ENCODE results near the gene VAX1. TPM values are rescaled to one million over a fixed set of nuclear protein-coding genes. Genes with fewer than 3 reads are reported as not detected.
"Not testable (repeated sequence)": the region's sequence is repeated elsewhere in the genome, so short reads cannot be mapped to it uniquely, and the experiment has no call there.

The VAX1 gene
- total RNA-seq, 1 donor from 2014 or later: 4.0 TPM

DNA sequence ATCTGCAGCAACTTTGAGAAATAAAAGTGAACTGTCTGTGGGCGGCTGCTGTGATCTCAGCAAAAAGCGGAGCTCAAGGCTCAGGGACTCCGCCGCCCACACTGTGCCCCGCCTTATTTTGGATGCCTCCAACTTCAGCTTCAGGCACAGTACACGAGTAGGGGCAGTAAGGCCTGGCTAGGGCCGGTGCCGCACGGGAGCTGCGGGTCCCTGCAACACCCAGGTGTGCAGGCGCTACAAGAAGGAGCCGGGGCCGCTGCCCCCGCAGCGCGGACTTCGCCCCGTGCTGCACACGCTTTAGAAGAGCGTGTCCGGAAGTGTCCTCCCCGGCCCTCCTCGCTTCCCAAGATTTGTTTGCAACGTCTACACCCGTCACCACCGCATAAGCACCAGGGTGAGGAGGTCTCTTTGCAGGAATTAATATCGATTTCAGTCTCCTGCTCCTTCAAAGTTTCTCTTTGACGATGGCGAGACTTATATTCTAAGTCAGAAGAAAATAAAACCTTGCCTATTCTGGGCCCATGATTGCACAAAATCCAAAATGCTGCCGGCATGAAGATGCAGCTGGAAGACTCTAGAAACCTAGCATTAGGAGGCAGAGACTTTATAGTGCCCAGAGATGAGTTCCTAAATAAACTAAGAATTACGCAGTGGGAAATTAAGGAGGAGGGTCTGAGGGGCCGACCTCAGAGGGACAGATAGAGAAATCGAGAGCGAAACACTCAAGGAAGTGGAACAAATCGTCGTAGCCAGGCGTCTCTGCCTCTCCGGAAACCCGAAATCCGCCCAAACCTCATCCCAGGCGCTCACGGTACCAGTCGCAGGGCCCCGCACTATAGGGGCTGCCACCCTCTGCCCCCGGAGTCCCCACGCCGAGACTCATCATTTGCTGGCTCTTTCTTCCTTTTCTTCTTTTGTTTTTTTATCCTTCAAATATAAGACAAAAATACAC is 6.4 kb downstream of the VAX1 start:
- H3K27me3 Mint-ChIP-seq (ENCODE audit: unreplicated experiment): peaks cover 35% of the 10 kb centered on the region
- H3K9me3 Mint-ChIP-seq (ENCODE audit: unreplicated experiment): no peaks in the 10 kb centered on the region
- H3K4me1 Mint-ChIP-seq (ENCODE audit: unreplicated experiment): peaks cover 32% of the 10 kb centered on the region
- no peak overlapping the region for H3K4me3 Mint-ChIP-seq (ENCODE audit: unreplicated experiment)
- DNase-seq (ENCODE audit: extremely low spot score, unreplicated experiment): peak; percentile 76
- TF ChIP-seq, protein P1, sequence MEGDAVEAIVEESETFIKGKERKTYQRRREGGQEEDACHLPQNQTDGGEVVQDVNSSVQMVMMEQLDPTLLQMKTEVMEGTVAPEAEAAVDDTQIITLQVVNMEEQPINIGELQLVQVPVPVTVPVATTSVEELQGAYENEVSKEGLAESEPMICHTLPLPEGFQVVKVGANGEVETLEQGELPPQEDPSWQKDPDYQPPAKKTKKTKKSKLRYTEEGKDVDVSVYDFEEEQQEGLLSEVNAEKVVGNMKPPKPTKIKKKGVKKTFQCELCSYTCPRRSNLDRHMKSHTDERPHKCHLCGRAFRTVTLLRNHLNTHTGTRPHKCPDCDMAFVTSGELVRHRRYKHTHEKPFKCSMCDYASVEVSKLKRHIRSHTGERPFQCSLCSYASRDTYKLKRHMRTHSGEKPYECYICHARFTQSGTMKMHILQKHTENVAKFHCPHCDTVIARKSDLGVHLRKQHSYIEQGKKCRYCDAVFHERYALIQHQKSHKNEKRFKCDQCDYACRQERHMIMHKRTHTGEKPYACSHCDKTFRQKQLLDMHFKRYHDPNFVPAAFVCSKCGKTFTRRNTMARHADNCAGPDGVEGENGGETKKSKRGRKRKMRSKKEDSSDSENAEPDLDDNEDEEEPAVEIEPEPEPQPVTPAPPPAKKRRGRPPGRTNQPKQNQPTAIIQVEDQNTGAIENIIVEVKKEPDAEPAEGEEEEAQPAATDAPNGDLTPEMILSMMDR (IDR thresholded peaks at IDR 0.05): no peak
- no peak overlapping the region for H3K27ac Mint-ChIP-seq (ENCODE audit: unreplicated experiment)
- peaks cover 6% of the 10 kb centered on the region for H3K36me3 Mint-ChIP-seq (ENCODE audit: unreplicated experiment)

DNA sequence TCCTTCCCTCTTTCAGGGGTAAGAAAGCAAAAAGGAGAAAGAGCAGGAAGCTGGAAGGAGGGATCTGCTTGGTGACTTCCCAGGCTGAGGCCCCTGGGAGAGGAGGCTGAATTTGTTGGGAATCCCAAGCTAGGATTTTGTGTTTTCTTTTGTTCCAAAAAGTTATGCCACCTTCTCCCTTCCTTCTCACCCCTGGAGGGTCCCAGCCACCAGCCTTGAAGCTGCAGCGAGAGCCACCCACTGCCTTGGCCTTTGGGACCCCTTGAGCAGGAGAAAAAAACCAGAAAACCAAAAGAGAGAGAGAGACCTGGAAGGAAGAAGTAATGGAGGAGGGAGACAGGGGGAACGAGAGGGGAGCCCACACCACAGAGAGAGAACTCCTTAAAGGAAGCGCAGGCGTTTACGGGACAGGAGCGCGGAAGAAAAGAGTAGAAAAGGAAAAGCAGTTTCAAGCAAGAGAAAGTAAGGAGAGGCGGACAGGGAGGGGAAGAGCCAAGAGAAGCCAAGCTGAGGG is 7.2 kb downstream of the VAX1 start:
- no peak overlapping the region for H3K4me3 Mint-ChIP-seq (ENCODE audit: unreplicated experiment)
- TF ChIP-seq, protein P1 (IDR thresholded peaks at IDR 0.05): no peak
- peaks cover 6% of the 10 kb centered on the region for H3K36me3 Mint-ChIP-seq (ENCODE audit: unreplicated experiment)
- H3K27ac Mint-ChIP-seq (ENCODE audit: unreplicated experiment): no peak overlapping the region
- peaks cover 25% of the 10 kb centered on the region for H3K4me1 Mint-ChIP-seq (ENCODE audit: unreplicated experiment)
- DNase-seq (ENCODE audit: extremely low spot score, unreplicated experiment): peak; percentile 36
- peaks cover 35% of the 10 kb centered on the region for H3K27me3 Mint-ChIP-seq (ENCODE audit: unreplicated experiment)
- H3K9me3 Mint-ChIP-seq (ENCODE audit: unreplicated experiment): no peaks in the 10 kb centered on the region

DNA sequence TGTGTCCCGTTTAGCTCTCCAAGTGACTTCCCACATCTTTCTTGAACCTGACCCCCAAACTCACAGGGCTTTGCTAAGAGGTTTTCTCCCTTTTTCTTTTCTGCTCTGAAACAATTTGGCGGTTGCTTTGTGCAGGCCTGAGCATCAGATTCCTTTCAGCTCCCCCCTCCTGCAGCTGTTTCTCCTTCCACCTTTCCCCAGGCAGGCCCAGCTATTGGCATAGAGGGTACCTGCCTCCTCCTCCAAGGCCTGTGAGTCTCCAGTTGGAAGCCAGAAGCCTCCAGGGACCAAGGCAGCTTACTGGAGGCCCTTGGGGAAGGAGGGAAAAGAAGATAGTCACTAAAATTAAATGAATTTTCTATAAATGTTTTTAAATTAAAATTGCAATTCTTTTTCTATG is 7.7 kb downstream of the VAX1 start:
- TF ChIP-seq, protein P1 (IDR thresholded peaks at IDR 0.05): no peak
- H3K27ac Mint-ChIP-seq (ENCODE audit: unreplicated experiment): no peak overlapping the region
- H3K27me3 Mint-ChIP-seq (ENCODE audit: unreplicated experiment): peaks cover 33% of the 10 kb centered on the region
- no peak overlapping the region for H3K4me3 Mint-ChIP-seq (ENCODE audit: unreplicated experiment)
- H3K4me1 Mint-ChIP-seq (ENCODE audit: unreplicated experiment): peaks cover 19% of the 10 kb centered on the region
- peak; percentile 40 for DNase-seq (ENCODE audit: extremely low spot score, unreplicated experiment)
- no peaks in the 10 kb centered on the region for H3K9me3 Mint-ChIP-seq (ENCODE audit: unreplicated experiment)
- H3K36me3 Mint-ChIP-seq (ENCODE audit: unreplicated experiment): peaks cover 6% of the 10 kb centered on the region

DNA sequence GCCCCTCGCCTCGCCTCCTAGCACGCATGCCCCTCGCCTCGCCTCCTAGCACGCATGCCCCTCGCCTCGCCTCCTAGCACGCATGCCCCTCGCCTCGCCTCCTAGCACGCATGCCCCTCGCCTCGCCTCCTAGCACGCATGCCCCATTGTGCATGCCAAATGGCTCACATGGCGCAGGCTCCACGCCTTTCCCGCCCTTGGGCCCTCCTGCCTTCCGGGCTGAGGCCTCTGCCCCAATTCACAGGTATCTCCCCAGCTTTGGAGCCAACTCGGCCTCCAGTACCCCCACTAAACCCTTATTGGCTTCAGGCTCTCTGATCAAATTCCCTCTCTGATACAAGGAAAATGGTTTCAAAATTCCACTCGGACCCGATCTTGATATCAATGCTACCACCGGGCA is 11.4 kb downstream of the VAX1 start:
- peaks cover 10% of the 10 kb centered on the region for H3K27me3 Mint-ChIP-seq (ENCODE audit: unreplicated experiment)
- not testable (repeated sequence) for H3K9me3 Mint-ChIP-seq (ENCODE audit: unreplicated experiment); H3K4me3 Mint-ChIP-seq (ENCODE audit: unreplicated experiment); H3K27ac Mint-ChIP-seq (ENCODE audit: unreplicated experiment); H3K36me3 Mint-ChIP-seq (ENCODE audit: unreplicated experiment); H3K4me1 Mint-ChIP-seq (ENCODE audit: unreplicated experiment)
- peak; percentile 64 for DNase-seq (ENCODE audit: extremely low spot score, unreplicated experiment)

DNA sequence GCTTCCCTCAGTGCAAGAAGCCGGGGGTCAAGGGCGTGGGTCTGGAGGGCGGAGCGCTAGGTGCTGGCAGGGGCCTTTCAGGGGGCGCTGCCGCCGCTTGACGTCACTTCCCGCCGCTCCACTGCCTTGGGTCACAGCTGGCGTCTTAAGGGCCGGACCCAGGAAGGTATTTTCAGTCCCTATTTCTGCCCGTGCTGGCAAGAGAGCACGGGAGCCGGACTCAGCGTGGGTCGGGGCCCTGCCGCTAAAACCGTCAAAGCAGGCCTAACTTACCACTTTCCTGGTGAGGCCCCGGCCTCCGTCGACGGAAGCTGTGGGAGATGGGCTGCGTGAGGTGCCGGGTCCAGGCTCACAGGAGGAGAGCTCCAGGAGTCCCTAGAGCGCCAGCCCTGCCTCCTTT is 12.0 kb downstream of the VAX1 start:
- no peaks in the 10 kb centered on the region for H3K4me1 Mint-ChIP-seq (ENCODE audit: unreplicated experiment)
- peaks cover 6% of the 10 kb centered on the region for H3K27me3 Mint-ChIP-seq (ENCODE audit: unreplicated experiment)
- H3K27ac Mint-ChIP-seq (ENCODE audit: unreplicated experiment): no peak overlapping the region
- H3K36me3 Mint-ChIP-seq (ENCODE audit: unreplicated experiment): no peaks in the 10 kb centered on the region
- no peaks in the 10 kb centered on the region for H3K9me3 Mint-ChIP-seq (ENCODE audit: unreplicated experiment)
- TF ChIP-seq, protein P1 (IDR thresholded peaks at IDR 0.05): no peak
- H3K4me3 Mint-ChIP-seq (ENCODE audit: unreplicated experiment): no peak overlapping the region
- DNase-seq (ENCODE audit: extremely low spot score, unreplicated experiment): peak; percentile 82
